Dendritic cell treated with granulocyte-macrophage colony-stimulating factor and Interleukin-4, amounts not matched to agents 40 ng/mL and 50 ng/mL, for 4 days (primary cell): ENCODE results near the gene CABCOCO1.

Source experiments
- H3K27ac Mint-ChIP-seq: one replicate; pipeline ENCODE4 v1.8.0; 2022; ENCODE audit warnings: mild to moderate bottlenecking, mixed read lengths
- H3K27me3 Mint-ChIP-seq: one replicate; pipeline ENCODE4 v1.8.0; 2022; ENCODE audit warnings: mild to moderate bottlenecking, mixed read lengths
- H3K36me3 Mint-ChIP-seq: one replicate; pipeline ENCODE4 v1.8.0; 2022; ENCODE audit warnings: low read depth, mixed read lengths
- H3K4me1 Mint-ChIP-seq: one replicate; pipeline ENCODE4 v1.8.0; 2022; ENCODE audit warnings: low read depth, mixed read lengths
- H3K4me3 Mint-ChIP-seq: one replicate; pipeline ENCODE4 v1.8.0; 2022; ENCODE audit warnings: mild to moderate bottlenecking, moderate library complexity, mixed read lengths
- H3K9me3 Mint-ChIP-seq: one replicate; pipeline ENCODE4 v1.8.0; 2022; ENCODE audit warnings: mixed read lengths
- intact Hi-C: fragments of 100-400 bp; cut with micrococcal nuclease; formaldehyde crosslinking; loops from one replicate; pipeline ENCODE4 v1.15.0; 2022

Gene CABCOCO1

GRCh38 chr10:61797304-61798153 is 134.8 kb downstream of the CABCOCO1 start:
- H3K36me3 Mint-ChIP-seq: no peaks in the 10 kb centered on the region
- H3K27ac Mint-ChIP-seq: no peak overlapping the region
- no peaks in the 10 kb centered on the region for H3K9me3 Mint-ChIP-seq
- no peaks in the 10 kb centered on the region for H3K4me1 Mint-ChIP-seq
- H3K4me3 Mint-ChIP-seq: no peak overlapping the region
- H3K27me3 Mint-ChIP-seq: no peaks in the 10 kb centered on the region
- intact Hi-C loops: no loop called here

- Mint-ChIP-seq H3K9me3 (no peaks in the 10 kb centered on the region), H3K27ac (no peak overlapping the region), H3K36me3 (no peaks in the 10 kb centered on the region), H3K27me3 (no peaks in the 10 kb centered on the region), H3K4me3 (no peak overlapping the region), H3K4me1 (no peaks in the 10 kb centered on the region)
- intact Hi-C loops: no loop called here
Observed at GRCh38 chr10:61798713-61799112, 136.0 kb downstream of the CABCOCO1 start.

- no peak overlapping the region for H3K4me3 Mint-ChIP-seq
- no peak overlapping the region for H3K27ac Mint-ChIP-seq
- no peaks in the 10 kb centered on the region for H3K36me3 Mint-ChIP-seq
- no peaks in the 10 kb centered on the region for H3K9me3 Mint-ChIP-seq
- H3K27me3 Mint-ChIP-seq: no peaks in the 10 kb centered on the region
- H3K4me1 Mint-ChIP-seq: peaks cover 7% of the 10 kb centered on the region
- intact Hi-C loops: no loop called here
Observed at GRCh38 chr10:61801484-61801883, 138.8 kb downstream of the CABCOCO1 start.

- no peak overlapping the region for H3K27ac Mint-ChIP-seq
- H3K27me3 Mint-ChIP-seq: no peaks in the 10 kb centered on the region
- no peaks in the 10 kb centered on the region for H3K9me3 Mint-ChIP-seq
- intact Hi-C loops: no loop called here
- H3K4me1 Mint-ChIP-seq: peaks cover 7% of the 10 kb centered on the region
- no peaks in the 10 kb centered on the region for H3K36me3 Mint-ChIP-seq
- H3K4me3 Mint-ChIP-seq: no peak overlapping the region
Observed at GRCh38 chr10:61803269-61803668, 140.5 kb downstream of the CABCOCO1 start.

GRCh38 chr10:61804414-61804813 is 141.7 kb downstream of the CABCOCO1 start:
- Mint-ChIP-seq H3K27me3 (no peaks in the 10 kb centered on the region), H3K4me1 (peaks cover 7% of the 10 kb centered on the region), H3K36me3 (no peaks in the 10 kb centered on the region), H3K27ac (no peak overlapping the region), H3K9me3 (no peaks in the 10 kb centered on the region), H3K4me3 (no peak overlapping the region)
- intact Hi-C loops: no loop called here

- intact Hi-C loops: no loop called here
- no peaks in the 10 kb centered on the region for H3K9me3 Mint-ChIP-seq
- peaks cover 7% of the 10 kb centered on the region for H3K4me1 Mint-ChIP-seq
- H3K4me3 Mint-ChIP-seq: no peak overlapping the region
- no peaks in the 10 kb centered on the region for H3K27me3 Mint-ChIP-seq
- no peak overlapping the region for H3K27ac Mint-ChIP-seq
- H3K36me3 Mint-ChIP-seq: no peaks in the 10 kb centered on the region
Observed at GRCh38 chr10:61805091-61805490, 142.4 kb downstream of the CABCOCO1 start.

GRCh38 chr10:61810263-61810662 is 147.5 kb downstream of the CABCOCO1 start:
- Mint-ChIP-seq H3K27ac (no peak overlapping the region), H3K4me3 (no peak overlapping the region), H3K9me3 (no peaks in the 10 kb centered on the region), H3K27me3 (no peaks in the 10 kb centered on the region), H3K36me3 (no peaks in the 10 kb centered on the region), H3K4me1 (no peaks in the 10 kb centered on the region)
- intact Hi-C loops: no loop called here

GRCh38 chr10:61812052-61812721 is 149.5 kb downstream of the CABCOCO1 start:
- H3K4me1 Mint-ChIP-seq: no peaks in the 10 kb centered on the region
- no peak overlapping the region for H3K4me3 Mint-ChIP-seq
- intact Hi-C loops: no loop called here
- no peaks in the 10 kb centered on the region for H3K36me3 Mint-ChIP-seq
- no peaks in the 10 kb centered on the region for H3K27me3 Mint-ChIP-seq
- H3K27ac Mint-ChIP-seq: no peak overlapping the region
- no peaks in the 10 kb centered on the region for H3K9me3 Mint-ChIP-seq

GRCh38 chr10:61812920-61813319 is 150.2 kb downstream of the CABCOCO1 start:
- Mint-ChIP-seq H3K27me3 (no peaks in the 10 kb centered on the region), H3K4me3 (no peak overlapping the region), H3K9me3 (no peaks in the 10 kb centered on the region), H3K36me3 (no peaks in the 10 kb centered on the region), H3K27ac (no peak overlapping the region), H3K4me1 (no peaks in the 10 kb centered on the region)
- intact Hi-C loops: no loop called here

- intact Hi-C loops: no loop called here
Observed at GRCh38 chr10:61814160-61814559, 151.4 kb downstream of the CABCOCO1 start.

GRCh38 chr10:61815496-61815895 is 152.8 kb downstream of the CABCOCO1 start:
- Mint-ChIP-seq H3K4me1 (no peaks in the 10 kb centered on the region), H3K27me3 (no peaks in the 10 kb centered on the region), H3K4me3 (no peak overlapping the region), H3K36me3 (no peaks in the 10 kb centered on the region), H3K27ac (no peak overlapping the region), H3K9me3 (no peaks in the 10 kb centered on the region)
- intact Hi-C loops: no loop called here

More at GRCh38 chr10:61814160-61814559, 151.4 kb downstream of the CABCOCO1 start:
- Mint-ChIP-seq H3K36me3 (no peaks in the 10 kb centered on the region), H3K4me3 (no peak overlapping the region), H3K9me3 (no peaks in the 10 kb centered on the region), H3K27ac (no peak overlapping the region), H3K4me1 (no peaks in the 10 kb centered on the region), H3K27me3 (no peaks in the 10 kb centered on the region)
